HUES6 (cell line): ENCODE measurements around the gene PARVB.

Experiments
- H3K27ac ChIP-seq: 2 replicates; pipeline ENCODE4 v1.7.0; 2013; ENCODE audit warnings: low read depth, mild to moderate bottlenecking, low read length, inconsistent platforms
- H3K27me3 ChIP-seq: 2 replicates; pipeline ENCODE4 v1.6.1; 2013; ENCODE audit warnings: low read length; ENCODE audit not compliant: control insufficient read depth, insufficient read depth
- H3K36me3 ChIP-seq: 2 replicates; pipeline ENCODE4 v1.6.1; 2013; ENCODE audit warnings: low read length; ENCODE audit not compliant: control insufficient read depth, insufficient read depth
- H3K4me1 ChIP-seq: 2 replicates; pipeline ENCODE4 v1.6.1; 2013; ENCODE audit warnings: low read length; ENCODE audit not compliant: control insufficient read depth, insufficient read depth
- H3K4me3 ChIP-seq: 2 replicates; pipeline ENCODE4 v1.5.1; 2013; ENCODE audit warnings: low read depth, low read length
- H3K9ac ChIP-seq: one replicate; pipeline ENCODE4 v1.6.1; 2013; ENCODE audit warnings: mild to moderate bottlenecking, low read length
- H3K9me3 ChIP-seq: 2 replicates; pipeline ENCODE4 v1.6.1; 2013; ENCODE audit warnings: low read depth, low read length; ENCODE audit not compliant: control insufficient read depth, insufficient read depth

Gene PARVB

GRCh38 chr22:44213489-44214043, 189.5 kb downstream of the PARVB start:
- H3K27ac ChIP-seq, result no peak overlapping the region
- H3K4me3 ChIP-seq, result no peak overlapping the region
- H3K36me3 ChIP-seq, result no peaks in the 10 kb centered on the region
- no peaks in the 10 kb centered on the region for H3K4me1 ChIP-seq
- H3K9ac ChIP-seq, result no peak overlapping the region
- H3K27me3 ChIP-seq, result no peaks in the 10 kb centered on the region
- H3K9me3 ChIP-seq, result peaks cover 8% of the 10 kb centered on the region; the same call in 1 of the 2 replicates

GRCh38 chr22:44214187-44214586, 190.1 kb downstream of the PARVB start:
- H3K36me3 ChIP-seq, result no peaks in the 10 kb centered on the region
- H3K9ac ChIP-seq, result no peak overlapping the region
- H3K27ac ChIP-seq, result no peak overlapping the region

DNA sequence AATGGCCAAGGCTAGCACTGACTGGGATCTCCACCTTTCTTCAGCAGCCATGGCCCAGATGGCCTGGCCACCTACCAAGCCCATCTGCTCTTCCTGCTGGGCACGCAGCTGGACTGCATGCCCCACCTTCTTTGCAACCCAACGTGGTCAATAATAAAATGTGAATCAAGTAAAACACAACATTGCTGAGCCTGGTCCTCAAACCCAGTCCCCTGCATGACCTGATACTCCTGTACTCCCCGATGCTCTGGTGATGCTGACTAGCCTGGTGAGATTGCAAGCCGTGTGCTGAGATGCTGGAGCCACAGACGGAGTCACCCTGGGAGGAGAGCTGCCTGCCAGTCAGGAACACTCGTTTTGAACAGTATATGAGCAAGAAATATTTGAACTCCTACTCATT, 190.7 kb downstream of the PARVB start:
- Histone ChIP-seq H3K4me1 (no peaks in the 10 kb centered on the region), H3K4me3 (no peak overlapping the region), H3K9me3 (peaks cover 4% of the 10 kb centered on the region; the same call in 1 of the 2 replicates), H3K27me3 (no peaks in the 10 kb centered on the region), H3K27ac (no peak overlapping the region), H3K36me3 (no peaks in the 10 kb centered on the region), H3K9ac (no peak overlapping the region)

More at GRCh38 chr22:44214187-44214586, 190.1 kb downstream of the PARVB start:
- Histone ChIP-seq H3K4me3 (no peak overlapping the region), H3K4me1 (no peaks in the 10 kb centered on the region), H3K9me3 (peaks cover 8% of the 10 kb centered on the region; the same call in 1 of the 2 replicates), H3K27me3 (no peaks in the 10 kb centered on the region)

DNA sequence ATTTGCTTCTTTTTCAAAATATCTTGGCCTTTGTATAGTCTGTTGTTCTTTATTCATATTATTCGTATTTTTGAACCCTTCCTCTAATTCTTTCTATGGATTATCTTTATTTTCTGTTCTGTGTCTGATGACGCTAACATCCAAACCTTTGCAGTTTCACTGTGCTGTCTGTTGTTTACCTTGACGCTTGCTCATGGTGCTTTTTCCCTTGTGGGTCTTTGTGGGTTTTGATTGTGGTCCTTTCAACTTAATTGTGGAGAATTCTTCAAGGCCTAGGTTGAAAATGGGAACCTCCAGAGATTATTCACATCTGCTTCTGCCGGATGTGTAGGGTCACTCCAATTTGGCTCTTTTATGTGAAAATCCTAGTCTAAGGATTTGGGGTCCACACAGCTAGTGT, 191.2 kb downstream of the PARVB start:
- Histone ChIP-seq H3K9me3 (peaks cover 3% of the 10 kb centered on the region; the same call in 1 of the 2 replicates), H3K36me3 (no peaks in the 10 kb centered on the region), H3K27me3 (no peaks in the 10 kb centered on the region), H3K4me1 (no peaks in the 10 kb centered on the region), H3K27ac (no peak overlapping the region), H3K9ac (no peak overlapping the region), H3K4me3 (no peak overlapping the region)

DNA sequence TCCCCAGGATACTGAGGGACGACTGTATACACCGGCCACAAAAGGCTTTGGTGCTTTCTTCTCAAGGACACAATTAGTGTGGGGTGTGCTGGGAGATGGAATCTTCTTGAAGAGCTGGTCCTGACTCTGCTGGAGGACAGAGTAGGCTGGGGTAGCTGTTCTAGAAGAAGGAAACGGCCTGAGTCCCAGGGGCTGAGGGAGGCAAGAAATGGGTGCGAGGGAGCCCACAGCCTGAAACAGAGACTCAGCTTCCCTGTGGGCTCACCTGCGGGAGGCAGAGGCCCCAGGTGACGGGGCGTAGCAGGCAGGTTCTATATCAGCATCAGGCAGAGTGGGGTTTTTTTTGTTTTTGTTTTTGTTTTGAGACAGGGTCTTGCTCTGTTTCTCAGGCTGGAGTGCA, 193.2 kb downstream of the PARVB start:
- no peak overlapping the region for H3K4me3 ChIP-seq
- no peak overlapping the region for H3K27ac ChIP-seq
- H3K9ac ChIP-seq, result no peak overlapping the region
- no peaks in the 10 kb centered on the region for H3K4me1 ChIP-seq
- peaks cover 12% of the 10 kb centered on the region for H3K9me3 ChIP-seq
- H3K27me3 ChIP-seq, result no peaks in the 10 kb centered on the region
- no peaks in the 10 kb centered on the region for H3K36me3 ChIP-seq

DNA sequence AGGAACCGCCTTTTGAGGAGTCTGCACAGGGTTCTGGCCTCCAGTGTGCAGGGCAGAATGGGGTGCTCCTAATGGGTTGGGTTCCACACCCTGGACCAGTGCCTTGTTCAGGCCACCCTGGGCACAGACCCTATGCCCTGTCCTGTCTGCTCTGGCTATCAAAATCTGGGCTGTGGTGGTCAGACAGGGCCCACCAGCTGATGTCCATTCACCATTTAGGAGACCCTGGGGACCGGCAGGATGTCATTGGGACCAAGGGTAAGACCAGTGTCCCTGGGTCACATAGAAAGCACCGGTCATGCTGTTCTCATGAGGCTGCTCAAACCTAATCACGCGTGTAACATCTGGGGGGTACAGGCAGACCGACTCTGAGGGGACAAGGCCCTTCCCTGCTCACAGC, 194.0 kb downstream of the PARVB start:
- Histone ChIP-seq H3K27me3 (no peaks in the 10 kb centered on the region), H3K4me3 (no peak overlapping the region)

DNA sequence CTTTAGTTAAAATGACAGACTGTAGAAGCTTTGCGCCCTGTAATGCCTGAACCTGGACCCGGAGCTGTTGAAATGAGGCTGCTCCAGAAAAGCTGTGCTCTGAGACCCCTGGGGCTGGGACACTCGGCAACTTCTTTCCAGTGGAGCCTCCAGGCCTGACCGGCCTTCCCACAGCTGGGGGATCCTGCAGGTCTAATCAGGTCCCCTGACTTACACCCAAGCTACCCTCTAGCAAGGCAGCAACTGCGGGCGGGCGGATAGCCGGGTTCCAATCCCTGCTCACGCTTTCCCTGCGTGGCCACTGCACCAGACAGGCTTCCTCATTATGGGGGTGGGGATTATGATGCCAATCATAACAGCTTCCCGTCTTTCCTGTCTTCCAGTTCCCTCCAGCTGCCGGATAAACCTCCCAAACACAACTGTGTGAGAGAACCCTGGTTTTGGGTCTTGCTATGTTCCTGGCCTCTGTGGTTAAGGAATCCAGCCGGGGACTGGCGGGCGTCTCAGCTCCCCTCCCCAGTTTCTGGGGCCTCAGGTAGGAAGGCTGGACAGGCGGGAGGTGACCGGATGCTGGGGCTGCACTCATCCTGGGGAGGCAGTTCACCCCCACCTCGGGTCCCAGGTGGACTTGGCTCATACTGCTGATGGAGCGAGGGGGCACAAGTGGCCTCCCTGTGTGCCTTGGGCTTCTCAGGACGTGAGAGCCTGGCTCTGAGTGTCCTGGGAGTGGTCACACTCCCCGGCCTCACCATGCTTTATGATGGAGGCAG, 195.2 kb downstream of the PARVB start:
- no peak overlapping the region for H3K9ac ChIP-seq
- no peak overlapping the region for H3K27ac ChIP-seq
- H3K4me3 ChIP-seq, result no peak overlapping the region
- H3K9me3 ChIP-seq, result peaks cover 12% of the 10 kb centered on the region
- H3K27me3 ChIP-seq, result no peaks in the 10 kb centered on the region
- no peaks in the 10 kb centered on the region for H3K4me1 ChIP-seq
- H3K36me3 ChIP-seq, result no peaks in the 10 kb centered on the region

More for the DNA sequence above, 194.0 kb downstream of the PARVB start:
- Histone ChIP-seq H3K4me1 (no peaks in the 10 kb centered on the region), H3K36me3 (no peaks in the 10 kb centered on the region), H3K9ac (no peak overlapping the region), H3K27ac (no peak overlapping the region), H3K9me3 (peaks cover 12% of the 10 kb centered on the region)

DNA sequence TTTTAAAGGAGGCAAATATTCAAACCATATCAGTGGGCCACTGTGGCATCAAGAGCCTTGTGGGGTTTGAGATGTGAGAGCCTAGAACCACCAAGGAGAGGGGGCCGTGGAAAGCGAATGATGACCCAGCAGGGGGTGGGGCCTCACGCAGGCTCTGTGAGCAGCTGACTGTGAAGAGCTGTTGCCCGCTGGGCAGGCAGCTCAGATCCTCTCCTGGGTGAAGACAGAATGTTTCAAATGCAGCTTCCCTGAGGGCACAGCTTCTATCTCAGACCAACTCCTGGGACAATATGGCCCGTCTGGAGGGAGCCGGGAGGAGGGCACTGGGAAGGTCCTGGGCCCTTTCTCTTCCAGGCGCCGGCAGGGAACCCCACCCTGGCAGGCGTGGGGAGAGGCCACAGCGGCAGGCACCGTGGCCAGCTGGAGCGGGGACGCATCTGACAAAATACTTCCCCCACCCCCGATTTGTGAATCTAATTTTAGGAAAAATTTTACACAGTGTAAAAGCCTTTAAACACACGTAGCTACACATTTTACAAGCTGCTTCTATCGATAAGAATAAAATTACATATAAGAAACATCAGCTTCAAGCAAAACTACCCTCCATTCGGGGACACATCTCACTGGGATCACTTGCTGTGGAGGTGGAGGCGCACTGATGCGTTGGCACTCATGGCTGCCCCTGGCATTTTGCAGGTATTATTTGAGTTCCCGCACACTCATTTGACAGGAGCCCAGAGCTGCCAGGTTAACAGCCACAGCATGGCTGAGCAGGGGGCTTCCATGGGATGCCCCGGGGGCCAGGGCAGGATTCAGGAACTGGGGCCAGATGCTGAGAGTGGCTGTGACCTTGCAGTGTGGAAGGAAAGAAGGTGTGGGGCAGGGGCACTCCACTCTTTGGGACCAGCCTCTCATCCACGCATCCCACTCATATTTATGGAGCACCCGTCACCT, 196.9 kb downstream of the PARVB start:
- Histone ChIP-seq H3K9me3 (peaks cover 9% of the 10 kb centered on the region; the same call in 1 of the 2 replicates), H3K27me3 (no peaks in the 10 kb centered on the region), H3K4me3 (no peak overlapping the region), H3K4me1 (no peaks in the 10 kb centered on the region), H3K27ac (no peak overlapping the region), H3K9ac (no peak overlapping the region), H3K36me3 (no peaks in the 10 kb centered on the region)

DNA sequence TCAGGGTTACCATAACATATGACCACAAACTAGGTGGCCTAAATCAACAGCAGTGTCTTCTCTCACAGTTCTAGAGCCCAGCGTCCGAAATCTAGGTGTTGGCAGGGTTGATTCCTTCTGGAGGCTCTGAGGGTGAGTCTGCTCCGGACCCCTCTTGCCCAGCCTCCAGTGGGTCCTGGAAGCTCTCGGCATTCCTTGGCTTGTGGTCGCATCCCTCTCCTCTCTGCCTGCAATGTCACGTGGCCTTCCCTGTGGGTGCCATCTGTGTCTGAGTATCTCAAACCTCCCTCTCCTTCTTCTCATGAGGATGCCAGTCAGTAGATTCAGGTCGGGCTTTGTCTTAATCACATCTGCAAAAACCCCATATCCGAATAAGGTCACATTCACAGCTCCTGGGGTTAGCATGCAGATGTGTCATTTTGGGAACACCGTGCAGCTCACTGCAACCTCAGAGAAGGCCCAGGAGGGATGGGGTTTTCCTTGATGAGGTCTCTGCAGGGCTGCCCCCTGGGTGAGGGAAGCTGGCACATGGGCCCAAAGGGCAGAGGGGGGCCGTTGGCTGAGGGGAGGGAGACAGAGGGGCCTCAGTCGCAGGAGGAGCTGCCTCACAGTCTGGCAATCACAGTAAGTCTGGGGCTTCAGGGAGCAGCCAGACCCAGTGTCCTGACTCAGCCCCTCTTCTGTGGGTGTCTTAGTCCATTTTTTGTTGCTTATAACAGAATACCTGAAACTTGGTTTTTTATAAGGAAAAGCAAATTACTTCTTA, 197.8 kb downstream of the PARVB start:
- no peaks in the 10 kb centered on the region for H3K4me1 ChIP-seq
- no peaks in the 10 kb centered on the region for H3K36me3 ChIP-seq
- H3K27ac ChIP-seq, result no peak overlapping the region
- no peak overlapping the region for H3K4me3 ChIP-seq
- no peaks in the 10 kb centered on the region for H3K27me3 ChIP-seq
- H3K9ac ChIP-seq, result no peak overlapping the region
- peaks cover 11% of the 10 kb centered on the region; the same call in 1 of the 2 replicates for H3K9me3 ChIP-seq
